Measurements from ENCODE around the gene TLX1. TPM values are rescaled to one million over a fixed set of nuclear protein-coding genes. Genes with fewer than 3 reads are reported as not detected.

The TLX1 gene
- total and polyA plus RNA-seq, 9 of the 15 experiments (the other 6 are each of a cell fraction or from before 2014, with no cell fraction given), result 0.03 to 3.3 (median 0.19) TPM; not detected in 1

- POLR2A ChIA-PET, result no interaction called here
- WGBS (ENCODE audit: insufficient coverage, low coverage, missing lambda C conversion rate), result 22% methylated on average over 5 of the region's 5 CpGs
- Histone ChIP-seq H3K9me3 (replicated peaks; ENCODE audit: control insufficient read depth, insufficient read depth, low read depth, low read length) (no peaks in the 10 kb centered on the region), H3K27me3 (ENCODE audit: control insufficient read depth in 2 of 2, insufficient read depth in 2 of 2, low read length in 2 of 2) (peaks cover 0 to 55% of the 10 kb centered on the region in 2 experiments; a peak in 2 of 5 replicates), H3K36me3 (ENCODE audit: control insufficient read depth, insufficient read depth, low read length) (no peaks in the 10 kb centered on the region), H3K9ac (ENCODE audit: insufficient read depth in 1 of 2, low read depth in 2 of 2, low read length in 2 of 2) (no peak overlapping the region), H4K20me1 (replicated peaks; ENCODE audit: control insufficient read depth, insufficient read depth, low read length) (no peaks in the 10 kb centered on the region), H3K4me1 (replicated peaks in 1 of 2; ENCODE audit: control insufficient read depth in 2 of 2, insufficient read depth in 2 of 2, low read length in 2 of 2) (peaks cover 0 to 14% of the 10 kb centered on the region in 2 experiments; a peak in 2 of 5 replicates), H3K79me2 (ENCODE audit: control insufficient read depth, insufficient read depth, low read length) (no peaks in the 10 kb centered on the region), H3K4me3 (no peak overlapping the region), H2AFZ (ENCODE audit: low read depth, low read length) (no peak overlapping the region), H3K27ac (ENCODE audit: extremely low read depth, low read depth, low read length) (no peak overlapping the region), H3K9me1 (ENCODE audit: control insufficient read depth, insufficient read depth, low read length) (no peaks in the 10 kb centered on the region), H3K4me2 (ENCODE audit: insufficient read depth, low read length) (no peak overlapping the region)
- BruUV-seq (replicated peaks), result no TSS peak
- no peak for FAIRE-seq
- ATAC-seq, result no peak
- no peak for DNase-seq (ENCODE audit: extremely low read depth in 1 of 4, low spot score in 3 of 4)
- CTCF ChIA-PET (ENCODE audit: low intra/inter-chr PET ratio), result no interaction called here
- TF ChIP-seq GTF2E2 (tag; IDR thresholded peaks at IDR 0.05) (no peak), ZNF780A (CRISPR knock-in tag; IDR thresholded peaks at IDR 0.05) (no peak), C11orf30 (IDR thresholded peaks at IDR 0.05; ENCODE audit: low read depth) (no peak), HMG20A (CRISPR knock-in tag; conservative IDR thresholded peaks at IDR 0.05) (no peak), ZNF639 (CRISPR knock-in tag; conservative IDR thresholded peaks at IDR 0.05 in 1 of 2, IDR thresholded peaks at IDR 0.05 in 1 of 2) (no peak), KHSRP (IDR thresholded peaks at IDR 0.05) (no peak), HCFC1 (IDR thresholded peaks at IDR 0.05; ENCODE audit: low read depth, low read length) (no peak), ZNF24 (IDR thresholded peaks at IDR 0.05) (no peak), MAFK (IDR thresholded peaks at IDR 0.05; ENCODE audit: low read length) (no peak), ZBTB43 (CRISPR knock-in tag; IDR thresholded peaks at IDR 0.05) (no peak), CGGBP1 (CRISPR knock-in tag; IDR thresholded peaks at IDR 0.05) (no peak), ETS2 (tag; IDR thresholded peaks at IDR 0.05; ENCODE audit: borderline replicate concordance, poor library complexity, severe bottlenecking) (no peak), POLR2A (conservative IDR thresholded peaks at IDR 0.05) (no peak), STAG1 (CRISPR knock-in tag; IDR thresholded peaks at IDR 0.05; ENCODE audit: borderline replicate concordance) (no peak), RBM25 (IDR thresholded peaks at IDR 0.05; ENCODE audit: low read depth, low read length, severe bottlenecking) (no peak), ZBTB49 (CRISPR knock-in tag; IDR thresholded peaks at IDR 0.05; ENCODE audit: borderline replicate concordance) (no peak), ZSCAN29 (IDR thresholded peaks at IDR 0.05) (no peak)
- in situ Hi-C loops (cut with MboI), result no loop called here
- intact Hi-C loops (cut with micrococcal nuclease), result no loop called here
Observed at GRCh38 chr10:101090597-101090996, 40.5 kb upstream of the TLX1 start.
